HL-60 (cell line): Measurements from ENCODE around the gene TPMT.
A peak's percentile ranks its signal among the peaks of the same experiment; 100 is the strongest.

Experiments
- DNase-seq, 2 experiments: peaks; one replicate each; pipeline ENCODE4 v3.0.0-alpha.2; 2010 to 2020; ENCODE audit warnings: low read depth in 1 of 2, low spot score in 1 of 2
- H3K27ac ChIP-seq: fragments of 250-450 bp; sonication (Bioruptor Pico); replicated peaks from 2 replicates; pipeline ENCODE4 v1.5.1; 2020; ENCODE audit warnings: mild to moderate bottlenecking, moderate library complexity
- H3K27me3 ChIP-seq: fragments of 250-450 bp; sonication (Bioruptor Pico); 2 replicates; pipeline ENCODE4 v1.5.1; 2021; ENCODE audit warnings: mild to moderate bottlenecking, moderate library complexity; ENCODE audit not compliant: insufficient read depth, poor library complexity, severe bottlenecking
- H3K4me3 ChIP-seq: replicated peaks from 2 replicates; pipeline ENCODE4 v1.5.1; 2011; ENCODE audit warnings: mild to moderate bottlenecking, control low read depth, low read length; ENCODE audit not compliant: insufficient read depth
- CTCF ChIP-seq: IDR thresholded peaks from one replicate; pipeline ENCODE4 v1.5.1; 2011; ENCODE audit warnings: low read length, control low read depth, inconsistent platforms; ENCODE audit not compliant: insufficient read depth
- GABPA ChIP-seq: IDR thresholded peaks from 2 replicates; pipeline ENCODE4 v1.6.1; 2012; ENCODE audit warnings: low read depth
- POLR2AphosphoS5 ChIP-seq: IDR thresholded peaks from 2 replicates; pipeline ENCODE4 v1.6.1; 2012; ENCODE audit warnings: low read depth
- SPI1 ChIP-seq: IDR thresholded peaks from 2 replicates; pipeline ENCODE4 v1.6.1; 2012; ENCODE audit warnings: low read depth, mild to moderate bottlenecking, borderline replicate concordance
- TF ChIP-seq, protein P1 (sequence below): IDR thresholded peaks from 2 replicates; pipeline ENCODE4 v1.6.1; 2012; ENCODE audit warnings: low read depth; ENCODE audit not compliant: insufficient replicate concordance

TPMT gene

GRCh38 chr6:18118330-18118729, 36.5 kb downstream of the TPMT start:
- H3K27me3 ChIP-seq: peaks cover 1% of the 10 kb centered on the region
- H3K27ac ChIP-seq: no peak overlapping the region
- DNase-seq: no peak
- TF ChIP-seq CTCF (no peak), GABPA (no peak), SPI1 (no peak), POLR2AphosphoS5 (no peak)
- TF ChIP-seq, protein P1, sequence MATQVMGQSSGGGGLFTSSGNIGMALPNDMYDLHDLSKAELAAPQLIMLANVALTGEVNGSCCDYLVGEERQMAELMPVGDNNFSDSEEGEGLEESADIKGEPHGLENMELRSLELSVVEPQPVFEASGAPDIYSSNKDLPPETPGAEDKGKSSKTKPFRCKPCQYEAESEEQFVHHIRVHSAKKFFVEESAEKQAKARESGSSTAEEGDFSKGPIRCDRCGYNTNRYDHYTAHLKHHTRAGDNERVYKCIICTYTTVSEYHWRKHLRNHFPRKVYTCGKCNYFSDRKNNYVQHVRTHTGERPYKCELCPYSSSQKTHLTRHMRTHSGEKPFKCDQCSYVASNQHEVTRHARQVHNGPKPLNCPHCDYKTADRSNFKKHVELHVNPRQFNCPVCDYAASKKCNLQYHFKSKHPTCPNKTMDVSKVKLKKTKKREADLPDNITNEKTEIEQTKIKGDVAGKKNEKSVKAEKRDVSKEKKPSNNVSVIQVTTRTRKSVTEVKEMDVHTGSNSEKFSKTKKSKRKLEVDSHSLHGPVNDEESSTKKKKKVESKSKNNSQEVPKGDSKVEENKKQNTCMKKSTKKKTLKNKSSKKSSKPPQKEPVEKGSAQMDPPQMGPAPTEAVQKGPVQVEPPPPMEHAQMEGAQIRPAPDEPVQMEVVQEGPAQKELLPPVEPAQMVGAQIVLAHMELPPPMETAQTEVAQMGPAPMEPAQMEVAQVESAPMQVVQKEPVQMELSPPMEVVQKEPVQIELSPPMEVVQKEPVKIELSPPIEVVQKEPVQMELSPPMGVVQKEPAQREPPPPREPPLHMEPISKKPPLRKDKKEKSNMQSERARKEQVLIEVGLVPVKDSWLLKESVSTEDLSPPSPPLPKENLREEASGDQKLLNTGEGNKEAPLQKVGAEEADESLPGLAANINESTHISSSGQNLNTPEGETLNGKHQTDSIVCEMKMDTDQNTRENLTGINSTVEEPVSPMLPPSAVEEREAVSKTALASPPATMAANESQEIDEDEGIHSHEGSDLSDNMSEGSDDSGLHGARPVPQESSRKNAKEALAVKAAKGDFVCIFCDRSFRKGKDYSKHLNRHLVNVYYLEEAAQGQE: no peak
- no peak overlapping the region for H3K4me3 ChIP-seq

GRCh38 chr6:18117136-18117535, 37.7 kb downstream of the TPMT start:
- no peak for TF ChIP-seq GABPA
- no peak for TF ChIP-seq POLR2AphosphoS5
- TF ChIP-seq SPI1: no peak

GRCh38 chr6:18115356-18115755, 39.5 kb downstream of the TPMT start:
- H3K4me3 ChIP-seq: no peak overlapping the region
- no peak overlapping the region for H3K27ac ChIP-seq
- peak; percentile 33 to 34 for DNase-seq
- peaks cover 2% of the 10 kb centered on the region for H3K27me3 ChIP-seq
- peak; percentile 96 for TF ChIP-seq POLR2AphosphoS5
- TF ChIP-seq, protein P1: no peak
- TF ChIP-seq CTCF: no peak
- TF ChIP-seq SPI1: peak; percentile 77
- TF ChIP-seq GABPA: no peak

More at GRCh38 chr6:18117136-18117535, 37.7 kb downstream of the TPMT start:
- Histone ChIP-seq H3K4me3 (no peak overlapping the region), H3K27ac (no peak overlapping the region), H3K27me3 (peaks cover 2% of the 10 kb centered on the region)
- no peak for DNase-seq

GRCh38 chr6:18110162-18110561, 44.7 kb downstream of the TPMT start:
- Histone ChIP-seq H3K27ac (no peak overlapping the region), H3K27me3 (peaks cover 2% of the 10 kb centered on the region), H3K4me3 (no peak overlapping the region)
- no peak for DNase-seq
- TF ChIP-seq, protein P1: no peak
- no peak for TF ChIP-seq SPI1
- TF ChIP-seq CTCF: no peak
- TF ChIP-seq POLR2AphosphoS5: no peak
- no peak for TF ChIP-seq GABPA
